Fibroblast of mammary gland (primary cell): Measurements from ENCODE around the gene BRD9.

Experiments used
- DNase-seq: peaks from one replicate; pipeline ENCODE4 v3.0.0-alpha.2; 2010; ENCODE audit warnings: low read depth
- H3K4me3 ChIP-seq: 2 replicates; pipeline ENCODE4 v1.5.1; 2011; ENCODE audit warnings: low read depth, mild to moderate bottlenecking, low read length, moderate library complexity; ENCODE audit not compliant: control insufficient read depth
- TF ChIP-seq, protein P1 (sequence below): conservative IDR thresholded peaks from 2 replicates; pipeline ENCODE4 v1.5.1; 2011; ENCODE audit warnings: low read depth, low read length, inconsistent platforms; ENCODE audit not compliant: control insufficient read depth, insufficient read depth

The BRD9 gene

GRCh38 chr5:909086-909485, 16.5 kb upstream of the BRD9 start:
- TF ChIP-seq, protein P1, sequence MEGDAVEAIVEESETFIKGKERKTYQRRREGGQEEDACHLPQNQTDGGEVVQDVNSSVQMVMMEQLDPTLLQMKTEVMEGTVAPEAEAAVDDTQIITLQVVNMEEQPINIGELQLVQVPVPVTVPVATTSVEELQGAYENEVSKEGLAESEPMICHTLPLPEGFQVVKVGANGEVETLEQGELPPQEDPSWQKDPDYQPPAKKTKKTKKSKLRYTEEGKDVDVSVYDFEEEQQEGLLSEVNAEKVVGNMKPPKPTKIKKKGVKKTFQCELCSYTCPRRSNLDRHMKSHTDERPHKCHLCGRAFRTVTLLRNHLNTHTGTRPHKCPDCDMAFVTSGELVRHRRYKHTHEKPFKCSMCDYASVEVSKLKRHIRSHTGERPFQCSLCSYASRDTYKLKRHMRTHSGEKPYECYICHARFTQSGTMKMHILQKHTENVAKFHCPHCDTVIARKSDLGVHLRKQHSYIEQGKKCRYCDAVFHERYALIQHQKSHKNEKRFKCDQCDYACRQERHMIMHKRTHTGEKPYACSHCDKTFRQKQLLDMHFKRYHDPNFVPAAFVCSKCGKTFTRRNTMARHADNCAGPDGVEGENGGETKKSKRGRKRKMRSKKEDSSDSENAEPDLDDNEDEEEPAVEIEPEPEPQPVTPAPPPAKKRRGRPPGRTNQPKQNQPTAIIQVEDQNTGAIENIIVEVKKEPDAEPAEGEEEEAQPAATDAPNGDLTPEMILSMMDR, result no peak
- H3K4me3 ChIP-seq, result no peak overlapping the region
- no peak for DNase-seq

DNA sequence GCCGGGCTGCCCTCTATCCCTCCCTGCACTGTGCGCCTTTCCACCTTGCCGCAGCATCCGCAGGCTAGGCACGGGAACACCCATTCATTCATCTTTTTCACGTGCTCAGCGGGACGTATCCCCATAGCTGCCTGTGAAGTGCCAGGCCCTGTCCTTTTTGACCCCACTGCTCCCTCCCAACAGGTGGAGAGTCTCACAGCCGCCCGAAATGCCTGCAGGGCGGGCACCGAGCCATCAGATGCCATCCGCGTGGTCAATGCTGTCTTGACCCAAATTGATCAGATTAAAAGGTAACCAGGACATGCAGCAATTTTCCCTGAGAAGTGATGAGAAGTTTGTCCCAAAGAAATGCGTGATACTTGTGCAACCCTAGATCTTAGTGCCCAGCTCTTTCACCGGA, 15.6 kb upstream of the BRD9 start:
- no peak overlapping the region for H3K4me3 ChIP-seq
- no peak for DNase-seq
- TF ChIP-seq, protein P1, result no peak

DNA sequence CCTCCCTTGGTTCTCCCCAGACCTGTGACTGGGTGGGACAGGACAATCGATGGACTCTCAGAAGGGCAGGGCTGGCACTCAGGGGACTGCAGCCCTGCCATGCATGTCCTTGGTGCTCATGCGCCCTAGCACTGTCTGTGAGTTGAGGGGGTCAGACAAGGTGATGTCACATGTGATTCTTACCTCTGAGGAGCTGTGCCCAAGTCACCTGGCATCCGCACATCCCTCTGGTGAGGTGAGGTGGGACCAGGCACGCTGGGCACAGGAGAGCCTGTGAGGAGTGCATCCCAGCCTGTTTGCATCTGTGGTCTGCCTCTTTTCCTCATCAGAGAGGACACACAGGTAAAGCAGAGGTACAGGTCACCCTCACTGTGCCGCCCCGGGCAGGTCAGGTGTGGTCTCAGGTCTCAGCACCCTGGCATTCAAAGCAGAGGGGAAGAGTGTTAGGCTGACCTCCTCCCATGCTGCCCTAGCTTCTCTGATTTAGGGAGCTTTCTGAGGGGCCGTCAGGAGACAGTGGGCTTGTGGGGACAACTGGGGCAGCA, 14.8 kb upstream of the BRD9 start:
- no peak for DNase-seq
- TF ChIP-seq, protein P1, result no peak
- no peak overlapping the region for H3K4me3 ChIP-seq

GRCh38 chr5:905139-905642, 12.6 kb upstream of the BRD9 start:
- TF ChIP-seq, protein P1, result no peak
- H3K4me3 ChIP-seq, result no peak overlapping the region
- no peak for DNase-seq

GRCh38 chr5:903756-904096, 11.1 kb upstream of the BRD9 start:
- TF ChIP-seq, protein P1, result no peak
- DNase-seq, result no peak
- no peak overlapping the region for H3K4me3 ChIP-seq

DNA sequence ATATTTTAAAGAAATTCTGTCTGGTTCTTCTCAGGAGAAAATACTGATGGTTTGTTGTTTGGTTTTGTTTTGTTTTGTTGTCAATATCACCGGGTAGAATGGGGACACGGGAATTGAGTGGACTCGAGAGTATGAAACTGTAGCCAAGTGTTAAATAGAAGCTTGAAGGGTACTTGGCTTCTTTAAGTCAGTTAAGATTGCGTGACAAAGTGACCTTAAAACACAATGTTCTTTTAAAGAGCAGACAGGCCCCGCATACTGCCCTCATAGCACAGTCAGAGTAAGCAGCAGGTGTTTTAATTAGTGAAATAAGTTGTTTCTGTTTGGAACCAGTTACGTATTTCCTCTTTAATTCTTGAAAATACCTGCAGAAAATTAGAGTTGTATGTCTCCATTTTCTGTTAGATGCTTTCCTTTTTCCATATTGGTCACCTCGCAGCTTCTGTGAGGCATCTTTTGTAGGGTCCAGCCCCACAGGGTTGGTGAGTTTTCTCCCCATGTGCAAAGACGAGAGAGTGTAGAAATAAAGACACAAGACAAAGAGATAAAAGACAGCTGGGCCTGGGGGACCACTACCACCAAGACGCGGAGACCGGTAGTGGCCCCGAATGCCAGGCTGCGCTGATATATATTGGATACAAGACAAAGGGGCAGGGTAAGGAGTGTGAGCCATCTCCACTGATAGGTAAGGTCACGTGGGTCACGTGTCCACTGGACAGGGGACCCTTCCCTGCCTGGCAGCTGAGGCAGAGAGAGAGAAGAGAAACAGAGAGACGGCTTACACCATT, 9.7 kb upstream of the BRD9 start:
- no peak for DNase-seq
- TF ChIP-seq, protein P1, result no peak
- H3K4me3 ChIP-seq, result no peak overlapping the region
